ENCODE data around the gene MEIOSIN. TPM values are rescaled to one million over a fixed set of nuclear protein-coding genes. Genes with fewer than 3 reads are reported as not detected.

The MEIOSIN gene
- total RNA-seq, 2 donors from 2014 or later, result 0.21 to 0.24 TPM

DNA sequence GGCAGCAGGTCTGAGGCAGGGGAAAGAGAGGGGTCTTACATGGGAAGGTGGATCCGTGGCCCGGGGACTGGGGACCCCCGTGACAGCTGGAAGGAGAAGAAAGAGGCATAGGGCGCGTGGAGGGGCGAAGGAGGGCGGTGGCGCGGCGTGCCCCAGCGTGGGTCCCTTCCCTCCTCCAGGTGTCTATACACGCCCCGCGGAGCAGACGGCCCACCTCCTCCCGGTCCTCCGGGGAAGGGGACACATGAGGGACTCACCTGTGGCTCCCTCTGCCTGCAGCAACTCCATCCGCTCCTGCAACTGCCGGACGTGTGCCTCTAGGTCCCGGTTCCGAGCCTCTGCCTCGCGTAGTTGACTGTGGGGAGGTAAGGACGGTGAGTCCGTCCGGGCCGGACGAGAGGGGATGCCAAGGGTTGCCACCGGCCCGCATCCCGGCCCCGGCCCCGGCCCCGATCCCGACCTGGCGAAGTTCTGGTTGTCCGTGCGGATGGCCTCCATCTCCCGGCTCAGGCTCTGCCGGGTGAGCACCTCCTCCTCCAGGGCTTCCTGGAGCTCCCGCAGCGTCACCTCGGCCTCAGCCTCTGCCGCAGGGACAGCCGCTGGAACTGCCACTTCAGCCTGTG, 38.2 kb downstream of the MEIOSIN start:
- DNase-seq (peak; percentile 43), ATAC-seq (no peak)
- intact Hi-C loops (cut with DNase I), result no loop called here

DNA sequence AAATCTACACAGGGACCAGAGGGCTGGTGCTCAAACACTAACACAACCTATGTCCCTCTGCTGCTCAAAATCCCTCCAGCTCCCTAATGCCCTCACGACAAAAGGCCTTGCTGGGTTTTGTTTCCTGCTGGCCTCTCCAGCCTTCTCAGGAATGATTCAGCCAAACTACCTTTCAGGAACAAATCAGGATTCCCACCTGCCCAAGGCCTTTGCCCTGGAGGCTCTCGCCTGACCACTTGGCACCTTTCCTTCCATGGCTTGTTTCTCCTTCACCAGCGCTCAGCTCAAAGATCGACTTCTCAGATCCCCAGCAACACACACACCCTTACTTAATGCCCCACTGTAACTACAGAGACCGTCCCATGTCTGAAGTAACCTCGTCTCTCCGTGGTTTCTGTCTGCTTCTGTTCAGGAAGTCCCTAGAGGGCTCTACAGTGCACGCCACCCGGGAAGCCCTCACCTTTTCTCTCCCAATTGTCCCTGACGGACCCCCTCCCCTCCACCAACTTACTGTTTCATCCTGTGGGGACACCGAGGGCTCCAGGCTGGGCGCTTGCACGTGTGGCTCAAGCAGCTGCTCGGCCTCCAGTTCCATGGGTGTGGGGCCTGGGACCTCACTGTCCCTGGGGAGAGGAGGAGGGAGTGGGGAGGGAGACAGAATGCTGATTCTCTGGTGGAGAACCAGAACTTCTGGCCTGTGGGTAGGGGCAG, 39.0 kb downstream of the MEIOSIN start:
- DNase-seq, result no peak
- intact Hi-C loops (cut with DNase I), result no loop called here
- ATAC-seq, result no peak

DNA sequence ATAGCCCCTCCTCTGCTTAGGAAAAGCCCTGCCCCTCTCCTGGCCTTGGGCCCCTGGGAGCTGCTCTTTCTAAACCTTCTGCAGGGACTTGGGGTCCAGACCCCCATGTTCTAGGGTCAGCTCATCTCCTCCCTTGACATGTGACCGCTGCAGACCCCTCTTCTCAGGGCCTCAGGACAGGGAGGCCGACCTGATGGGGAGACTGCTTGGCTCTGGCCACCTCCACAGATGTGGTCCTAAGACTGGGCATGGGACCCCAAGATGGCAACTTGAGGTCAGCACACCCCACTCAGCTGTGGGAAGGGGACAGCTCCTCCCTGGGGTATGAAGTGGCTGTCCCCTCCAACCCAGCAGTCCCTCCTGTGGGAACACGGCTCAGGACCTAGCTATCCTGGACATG, 39.7 kb downstream of the MEIOSIN start:
- ATAC-seq, result no peak
- no peak for DNase-seq
- intact Hi-C loops (cut with DNase I), result no loop called here

DNA sequence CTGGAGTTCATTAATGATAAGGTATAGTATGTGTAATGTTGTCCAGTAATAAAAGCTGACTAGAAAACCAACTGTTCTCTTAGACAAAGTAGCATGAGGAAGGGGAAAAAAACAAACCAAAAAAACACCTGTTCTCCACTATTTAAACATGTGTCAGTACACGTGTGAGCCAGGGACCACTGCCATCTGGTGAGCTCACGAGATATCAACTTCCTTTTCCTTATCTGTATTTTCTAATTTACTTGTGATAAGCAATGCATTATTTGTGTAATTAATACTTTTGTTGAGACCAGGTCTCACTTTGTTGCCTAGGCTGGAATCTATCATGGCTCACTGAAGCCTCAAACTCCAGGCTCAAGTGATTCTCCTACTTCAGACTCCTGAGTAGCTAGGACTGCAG, 40.1 kb downstream of the MEIOSIN start:
- no peak for DNase-seq

DNA sequence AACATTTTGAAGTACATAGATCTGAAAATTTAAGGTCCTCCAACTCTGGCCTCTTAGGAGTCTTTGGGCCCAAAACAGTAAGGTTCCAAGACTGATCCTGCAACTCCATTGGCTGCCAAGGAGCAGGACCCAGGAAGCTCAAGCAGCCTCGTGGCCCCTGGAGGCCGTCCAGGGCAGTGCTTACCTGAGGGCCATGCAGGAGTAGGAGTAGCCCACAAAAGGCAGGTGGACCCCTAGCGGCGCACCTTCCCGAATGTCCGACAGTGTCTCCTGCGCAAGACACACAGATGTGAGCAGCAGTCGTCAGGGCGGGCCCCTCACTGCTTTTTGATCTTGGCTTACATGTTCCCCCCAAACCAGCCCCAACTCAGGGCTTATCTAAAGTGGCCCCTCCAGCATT, 41.5 kb downstream of the MEIOSIN start:
- ATAC-seq (no peak), DNase-seq (no peak)
- intact Hi-C loops (cut with DNase I), result no loop called here

More for the DNA sequence above, 40.1 kb downstream of the MEIOSIN start:
- intact Hi-C loops (cut with DNase I), result no loop called here
- ATAC-seq, result no peak

DNA sequence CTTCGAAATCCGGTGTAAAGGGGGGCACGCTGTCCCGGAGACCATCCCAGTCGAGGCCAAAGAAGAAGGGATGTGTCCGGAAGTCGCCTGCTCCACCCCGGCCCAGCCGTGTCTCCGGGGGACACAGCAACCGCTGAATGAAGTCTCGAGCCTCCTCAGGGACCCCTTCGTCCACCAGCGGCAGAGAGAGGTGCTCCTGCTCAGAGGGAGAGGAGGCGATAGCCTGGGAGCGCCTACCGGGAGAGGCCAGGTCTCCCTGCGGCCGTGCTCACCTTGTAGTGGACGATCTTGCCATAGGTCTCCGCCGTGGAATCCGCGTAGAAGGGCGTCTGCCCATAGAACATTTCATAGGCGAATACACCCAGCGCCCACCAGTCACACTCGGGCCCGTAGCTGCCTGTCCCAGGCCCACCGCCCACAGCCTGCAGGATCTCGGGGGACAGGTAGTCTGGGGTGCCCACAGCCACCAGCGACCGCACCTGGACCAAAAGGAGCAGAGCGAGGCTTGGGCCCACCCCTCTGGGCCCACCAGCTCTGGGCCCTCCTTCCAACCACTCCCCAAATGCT, 44.2 kb downstream of the MEIOSIN start:
- intact Hi-C loops (cut with DNase I), result no loop called here
- no peak for ATAC-seq
- DNase-seq, result no peak

DNA sequence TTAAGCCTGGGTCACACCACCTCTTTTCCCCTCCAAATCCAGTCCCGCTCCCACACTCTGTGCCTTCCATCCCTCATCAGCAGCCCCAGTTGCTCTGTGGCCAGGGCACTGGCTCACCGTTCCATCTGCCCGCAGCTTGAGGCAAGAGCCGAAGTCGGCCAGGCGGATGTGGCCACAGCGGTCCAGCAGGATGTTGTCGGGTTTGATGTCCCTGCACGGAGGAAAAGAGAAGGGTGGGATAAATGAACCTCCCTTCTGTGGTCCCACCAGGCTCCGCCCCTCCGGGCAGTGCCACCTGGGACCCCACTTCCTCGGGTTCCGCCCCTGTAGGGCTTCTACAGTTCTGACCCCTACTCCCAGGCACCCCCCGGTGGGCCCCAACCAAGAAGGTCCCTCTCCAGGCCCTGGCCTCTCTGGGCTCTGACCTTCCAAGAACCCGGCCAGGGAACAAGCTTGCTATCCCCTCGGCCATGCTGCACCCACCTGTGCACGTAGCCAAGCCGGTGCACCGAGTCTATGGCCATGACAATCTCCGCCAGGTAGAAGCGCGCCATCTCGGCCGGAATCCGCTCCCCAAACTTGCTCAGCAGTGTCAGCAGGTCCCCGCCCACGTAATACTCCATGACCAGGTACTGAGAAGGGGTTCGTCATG, 44.9 kb downstream of the MEIOSIN start:
- no peak for ATAC-seq
- no peak for DNase-seq
- intact Hi-C loops (cut with DNase I), result no loop called here

DNA sequence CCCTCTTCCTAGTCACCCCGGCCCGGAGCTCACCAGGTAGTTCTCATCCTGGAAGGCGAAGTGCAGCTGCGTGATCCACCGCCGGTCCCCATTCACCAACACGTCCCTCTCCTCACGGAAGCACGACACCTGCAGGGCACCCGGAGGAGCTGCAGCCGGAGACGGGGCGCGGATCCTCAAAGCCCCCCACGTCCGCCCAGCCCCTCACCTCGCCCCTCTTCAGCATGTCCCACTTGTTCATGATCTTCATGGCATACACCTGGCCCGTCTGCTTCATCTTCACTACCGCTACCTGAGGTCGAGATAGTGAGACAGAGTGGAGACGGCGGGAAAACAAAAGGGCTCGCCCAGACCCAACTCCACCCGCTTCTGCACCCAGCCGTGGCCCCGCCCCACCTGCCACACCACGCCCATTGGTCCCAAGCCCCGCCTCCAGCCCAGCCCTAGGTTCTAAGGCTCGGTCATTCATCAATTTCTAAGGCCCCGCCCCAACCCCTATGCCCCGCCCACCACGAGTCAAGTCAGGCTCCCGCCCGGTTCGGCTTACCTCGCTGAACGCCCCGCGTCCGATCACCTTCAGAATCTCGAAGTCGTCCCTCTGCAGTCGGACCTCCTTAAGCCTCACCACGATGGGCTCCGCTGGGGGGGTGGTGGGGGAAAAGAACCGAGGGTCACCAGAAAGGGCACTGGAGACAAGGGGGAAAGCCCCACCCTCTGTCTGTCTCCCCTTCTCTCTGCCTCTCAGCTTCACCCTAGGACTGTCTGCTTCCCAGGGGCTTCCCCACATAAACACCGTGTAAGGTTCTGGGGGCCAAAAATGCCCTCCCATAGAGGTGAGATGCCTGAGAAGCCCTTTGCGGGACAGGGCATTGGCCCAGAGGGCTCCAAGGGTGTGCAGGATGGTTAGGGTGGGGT, 46.2 kb downstream of the MEIOSIN start:
- intact Hi-C loops (cut with DNase I), result no loop called here
- ATAC-seq, result peak; percentile 35 to 53
- peak; percentile 85 for DNase-seq

DNA sequence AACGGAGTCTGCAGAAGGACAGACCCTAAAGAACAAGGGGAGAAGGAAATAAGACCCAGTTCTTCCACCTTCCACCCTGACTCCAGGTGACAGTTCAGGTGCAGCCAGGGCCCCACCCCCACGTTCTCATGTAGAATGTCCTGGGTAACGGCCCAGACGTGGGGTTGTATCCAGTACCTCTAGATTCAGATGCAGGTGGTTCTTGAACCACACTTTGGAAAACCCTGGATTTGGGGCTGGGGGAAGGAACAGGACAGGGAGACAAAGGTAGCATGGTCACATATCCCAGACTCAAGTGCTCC, 46.9 kb downstream of the MEIOSIN start:
- DNase-seq, result no peak
- intact Hi-C loops (cut with DNase I), result no loop called here
- no peak for ATAC-seq

DNA sequence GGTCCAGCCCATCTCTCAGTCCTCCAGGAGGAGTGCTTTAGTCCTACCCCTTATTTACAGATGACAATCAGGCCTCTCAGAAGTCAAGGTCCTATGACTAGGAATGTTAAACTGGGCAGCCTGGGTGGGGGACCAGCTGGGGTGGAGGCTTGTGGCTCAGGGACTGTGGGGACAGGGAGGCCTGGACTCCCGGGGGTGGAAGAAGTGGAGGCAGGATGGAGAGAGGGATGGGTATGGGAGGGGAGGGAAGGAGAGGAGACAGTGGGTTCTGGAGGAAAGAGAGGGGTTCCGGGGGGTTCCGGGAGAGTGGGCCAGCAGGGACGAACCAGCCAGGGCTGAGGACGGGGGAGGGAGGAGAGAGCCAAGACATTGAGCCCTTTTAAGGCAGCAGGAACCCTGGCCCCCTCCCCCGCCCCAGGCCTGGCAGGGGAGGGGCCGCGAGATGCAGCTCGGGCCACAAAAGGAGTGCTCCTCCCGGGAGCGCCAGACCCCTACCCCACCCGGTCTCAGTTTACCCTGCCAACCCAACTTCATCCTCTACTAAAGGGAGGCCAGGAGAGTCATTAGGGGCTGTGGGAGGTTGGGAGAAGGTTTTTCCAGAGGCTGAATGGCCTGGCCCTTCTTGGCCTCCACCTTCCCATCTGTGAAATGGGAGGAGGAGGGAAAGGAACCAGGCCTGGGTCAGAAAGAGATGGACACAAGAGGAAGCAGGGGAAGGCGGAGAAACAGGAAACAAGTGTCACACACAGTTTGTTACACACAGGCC, 47.4 kb downstream of the MEIOSIN start:
- DNase-seq (no peak), ATAC-seq (no peak)
- intact Hi-C loops (cut with DNase I), result no loop called here

DNA sequence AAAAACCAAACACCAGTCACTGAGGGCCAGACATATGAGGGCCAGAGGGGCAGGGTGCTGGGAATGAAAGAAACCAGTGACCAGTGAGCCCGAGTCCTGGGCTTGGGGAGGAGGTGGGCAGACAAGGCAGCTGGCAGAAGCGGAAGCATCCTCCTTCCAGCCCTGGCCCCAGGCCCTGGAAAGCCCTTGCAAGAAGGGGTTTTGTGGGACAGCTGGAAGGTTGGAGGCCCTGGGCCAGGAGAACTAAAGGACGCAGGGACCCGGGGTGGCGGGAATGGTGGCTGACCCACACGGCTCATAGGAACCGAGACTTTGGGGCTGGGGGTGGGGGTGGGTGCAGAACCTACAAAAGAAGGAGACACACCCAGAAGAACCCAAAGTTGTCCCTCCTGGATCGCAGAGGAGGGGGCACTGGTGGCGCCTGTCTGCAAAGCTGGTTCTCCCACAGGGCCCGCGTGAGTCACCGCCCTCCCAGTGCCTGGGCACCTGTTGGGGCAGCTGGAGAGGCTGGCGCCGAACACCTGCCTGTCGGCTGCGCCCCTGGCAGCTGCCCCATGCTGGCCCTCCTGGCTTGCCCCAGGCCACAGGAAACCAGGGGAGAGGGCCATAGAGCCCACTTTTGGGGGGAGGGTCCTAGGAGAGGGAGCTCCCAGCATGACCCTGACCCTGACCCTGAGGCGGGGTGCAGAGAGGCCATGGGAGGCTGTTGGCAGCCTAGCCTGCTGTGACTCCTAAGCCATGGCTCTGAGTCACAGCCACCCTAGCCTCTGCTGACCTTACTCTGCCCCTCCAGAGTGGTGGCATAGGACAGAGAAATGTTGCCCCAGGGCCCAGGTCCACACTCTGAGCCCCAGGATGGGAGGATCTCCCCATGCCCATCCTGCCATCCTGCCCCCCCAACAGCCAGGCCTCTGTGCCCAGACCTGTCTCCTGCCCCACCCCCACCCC, 48.2 kb downstream of the MEIOSIN start:
- DNase-seq (no peak), ATAC-seq (peak; percentile 3 to 14)
- intact Hi-C loops (cut with DNase I), result no loop called here

DNA sequence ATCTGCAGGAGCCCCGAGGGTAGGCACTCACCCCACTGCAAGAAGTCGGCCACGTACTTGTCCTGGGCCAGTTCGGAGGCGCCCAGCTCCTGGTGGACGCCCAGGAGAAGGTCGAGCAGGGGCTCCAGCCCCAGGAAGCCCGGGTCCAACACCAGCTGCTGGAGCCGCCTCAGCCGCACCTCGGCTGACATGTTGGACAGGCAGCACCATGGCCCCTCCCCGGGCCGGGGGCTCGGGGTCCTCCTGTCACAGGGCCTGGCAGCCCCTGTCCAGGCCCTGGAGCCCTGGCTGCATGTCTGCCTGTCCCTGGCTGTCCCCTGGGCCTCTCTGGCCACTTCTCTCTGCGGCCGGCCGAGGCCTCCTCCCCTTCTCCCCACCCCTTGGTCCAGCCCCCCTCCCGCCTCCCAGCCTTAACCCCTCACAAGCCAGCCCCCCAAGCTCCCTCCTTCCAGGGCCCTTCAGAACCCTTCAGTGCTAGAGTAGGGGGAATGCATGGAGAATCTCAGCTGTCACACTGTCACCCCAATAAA, 49.0 kb downstream of the MEIOSIN start, which contains the start of gene DMPK:
DMPK (minus strand) TSS at position 329 of the 530 bp plus-strand sequence; CDS start at position 191, 138 bp downstream.
- ATAC-seq, result peak; percentile 67 to 74
- intact Hi-C loops (cut with DNase I), result no loop called here
- DNase-seq, result peak; percentile 68

DNA sequence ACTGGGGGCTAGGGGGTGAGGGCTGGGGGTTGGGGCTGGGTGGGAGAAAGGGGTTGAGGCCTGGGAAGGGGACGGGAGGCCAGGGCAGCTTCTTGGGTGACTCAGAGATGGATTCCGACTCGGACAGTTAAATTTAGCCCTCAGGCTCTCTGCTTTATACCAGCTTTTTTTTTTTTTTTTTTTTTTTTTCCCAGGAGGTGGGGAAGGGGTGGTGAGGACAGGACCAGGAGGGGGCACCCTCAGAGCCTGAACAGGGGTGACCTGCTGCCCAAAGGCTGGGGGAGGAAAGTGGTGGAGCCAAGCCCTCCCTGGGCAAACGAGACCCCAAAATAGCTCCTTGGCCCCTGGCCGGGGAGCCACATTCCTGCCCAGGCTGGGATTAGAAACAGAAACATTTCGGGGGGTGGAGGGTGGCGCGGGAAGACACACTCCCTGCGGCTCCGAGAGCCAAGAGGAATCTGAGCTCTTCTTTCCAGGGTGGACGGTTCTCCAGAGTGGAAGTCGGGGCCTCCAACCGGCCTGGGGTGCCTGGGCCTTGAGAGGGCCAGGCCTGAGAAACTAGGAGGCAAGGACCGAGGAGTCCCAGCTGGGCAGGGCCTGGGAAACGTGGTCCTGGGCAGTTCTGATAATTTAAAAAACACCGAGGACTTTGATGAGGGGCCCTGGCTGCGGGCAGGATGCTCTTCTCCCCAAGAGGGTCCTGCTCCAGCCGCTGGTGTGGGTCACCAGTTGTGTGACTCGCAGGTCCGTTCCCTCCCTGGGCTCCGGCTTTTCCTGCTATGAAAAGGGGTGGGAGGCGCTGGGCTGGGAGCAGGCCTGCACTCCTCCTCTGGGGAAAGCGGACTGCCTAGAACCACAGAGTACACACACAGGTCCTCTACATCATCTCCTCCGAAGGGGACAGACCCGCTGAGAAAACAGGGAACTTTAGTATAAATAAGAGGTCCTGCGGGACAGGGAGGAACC, 49.9 kb downstream of the MEIOSIN start:
- peak; percentile 78 for DNase-seq
- peak; percentile 39 to 70 for ATAC-seq
- intact Hi-C loops (cut with DNase I), result no loop called here

DNA sequence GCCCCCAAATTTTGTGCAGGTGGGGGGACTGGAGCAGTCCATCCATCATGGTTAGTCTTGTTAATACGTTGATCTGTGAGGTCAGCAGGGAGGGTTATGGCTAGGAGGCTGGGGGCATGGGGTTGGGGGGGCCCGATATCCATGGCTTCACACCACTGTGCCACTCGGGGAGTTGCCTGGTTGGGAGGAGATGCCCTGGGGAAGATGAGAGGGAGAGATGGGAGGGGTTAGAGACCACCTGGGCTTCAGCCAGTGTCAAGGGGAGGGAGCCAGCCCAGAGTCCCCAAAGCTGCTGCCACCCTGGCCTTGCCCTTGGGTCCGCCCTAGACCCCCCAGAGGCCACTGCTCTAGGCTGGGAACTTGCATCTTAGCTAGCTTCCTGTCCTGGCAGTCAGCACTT, 50.9 kb downstream of the MEIOSIN start:
- intact Hi-C loops (cut with DNase I), result no loop called here
- no peak for ATAC-seq
- DNase-seq, result no peak

DNA sequence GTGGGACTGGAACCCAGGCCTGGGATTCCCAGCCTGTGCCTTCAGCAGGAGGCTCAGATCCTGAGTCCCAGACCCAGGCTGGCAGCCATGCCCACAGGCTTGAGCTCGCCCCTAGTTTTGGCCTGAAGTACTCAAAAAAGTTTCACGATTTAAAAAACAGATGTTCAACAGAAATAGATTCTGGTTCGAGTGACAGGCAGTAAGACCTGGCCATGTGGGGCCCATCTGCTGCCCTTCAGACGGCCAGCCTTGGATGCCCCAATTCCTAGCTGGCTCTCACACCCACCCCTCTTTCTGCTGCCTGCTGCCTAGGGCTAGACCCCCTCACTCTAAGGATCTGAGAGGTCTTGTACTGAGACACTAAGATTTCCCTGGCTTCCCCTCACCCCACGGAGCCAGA, 51.9 kb downstream of the MEIOSIN start:
- ATAC-seq, result no peak
- DNase-seq, result no peak
- intact Hi-C loops (cut with DNase I), result no loop called here

Measured in left cardiac atrium (tissue), 4 donors.